ENCODE data around the gene TMEM163.

GRCh38 chr2:134498654-134499053 is 220.1 kb downstream of the TMEM163 start:
- TF ChIP-seq POLR2A (IDR thresholded peaks at IDR 0.05): no peak
- TF ChIP-seq, protein P1, sequence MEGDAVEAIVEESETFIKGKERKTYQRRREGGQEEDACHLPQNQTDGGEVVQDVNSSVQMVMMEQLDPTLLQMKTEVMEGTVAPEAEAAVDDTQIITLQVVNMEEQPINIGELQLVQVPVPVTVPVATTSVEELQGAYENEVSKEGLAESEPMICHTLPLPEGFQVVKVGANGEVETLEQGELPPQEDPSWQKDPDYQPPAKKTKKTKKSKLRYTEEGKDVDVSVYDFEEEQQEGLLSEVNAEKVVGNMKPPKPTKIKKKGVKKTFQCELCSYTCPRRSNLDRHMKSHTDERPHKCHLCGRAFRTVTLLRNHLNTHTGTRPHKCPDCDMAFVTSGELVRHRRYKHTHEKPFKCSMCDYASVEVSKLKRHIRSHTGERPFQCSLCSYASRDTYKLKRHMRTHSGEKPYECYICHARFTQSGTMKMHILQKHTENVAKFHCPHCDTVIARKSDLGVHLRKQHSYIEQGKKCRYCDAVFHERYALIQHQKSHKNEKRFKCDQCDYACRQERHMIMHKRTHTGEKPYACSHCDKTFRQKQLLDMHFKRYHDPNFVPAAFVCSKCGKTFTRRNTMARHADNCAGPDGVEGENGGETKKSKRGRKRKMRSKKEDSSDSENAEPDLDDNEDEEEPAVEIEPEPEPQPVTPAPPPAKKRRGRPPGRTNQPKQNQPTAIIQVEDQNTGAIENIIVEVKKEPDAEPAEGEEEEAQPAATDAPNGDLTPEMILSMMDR (IDR thresholded peaks at IDR 0.05): no peak
- no peak for TF ChIP-seq POLR2AphosphoS5 (IDR thresholded peaks at IDR 0.05)
- no peak for TF ChIP-seq EP300 (IDR thresholded peaks at IDR 0.05)
